Peyer's patch (tissue), 4 donors: ENCODE measurements around the gene SLC39A11. TPM values are rescaled to one million over a fixed set of nuclear protein-coding genes. Genes with fewer than 3 reads are reported as not detected.
"Not testable (repeated sequence)": the region's sequence is repeated elsewhere in the genome, so short reads cannot be mapped to it uniquely, and the experiment has no call there.

Experiments
- DNase-seq, 3 donors: peaks; one replicate each; pipeline ENCODE4 v3.0.0-alpha.2; 2017 to 2019
- H3K27ac ChIP-seq, 4 donors: fragments of 200-600 bp; sonication (generic); one replicate each; pipeline ENCODE4 v1.5.1; 2016 to 2019
- H3K27me3 ChIP-seq, 2 donors: fragments of 200-600 bp; sonication (generic); one replicate each; pipeline ENCODE4 v1.5.1; 2019
- H3K36me3 ChIP-seq, 3 donors: fragments of 200-600 bp; sonication (generic); one replicate each; pipeline ENCODE4 v1.5.1; 2016 to 2019
- H3K4me1 ChIP-seq, 4 donors: fragments of 200-600 bp; sonication (generic); one replicate each; pipeline ENCODE4 v1.5.1; 2016 to 2019
- H3K4me3 ChIP-seq, 4 donors: fragments of 200-600 bp; sonication (generic); 1 replicate in 3 of 4; 2 replicates in 1 of 4; pipeline ENCODE4 v1.5.1; 2016 to 2019; ENCODE audit warnings: mild to moderate bottlenecking in 1 of 4
- H3K9me3 ChIP-seq, 4 donors: fragments of 200-600 bp; sonication (generic); one replicate each; pipeline ENCODE4 v1.5.1; 2016 to 2019; ENCODE audit warnings: mild to moderate bottlenecking in 1 of 4
- CTCF ChIP-seq, 6 experiments: fragments of 450-650 bp in 4 of 6; fragments of 200-600 bp in 2 of 6; sonication (generic) in 1 of 6; IDR thresholded peaks; one replicate each; pipeline ENCODE4 v1.5.1; 2017 to 2019; ENCODE audit warnings: antibody characterized with exemption in 6 of 6, mild to moderate bottlenecking in 3 of 6, moderate library complexity in 1 of 6
- POLR2A ChIP-seq, 2 donors: fragments of 450-650 bp; IDR thresholded peaks; one replicate each; pipeline ENCODE4 v1.5.1; 2017; ENCODE audit warnings: antibody characterized with exemption in 2 of 2, mild to moderate bottlenecking in 2 of 2, moderate library complexity in 2 of 2
- total RNA-seq, 4 donors: library from RNA; depleted of rRNA; stranded (reverse); fragments of >200 nt; gene quantifications; one replicate each; pipeline ENCODE4 v1.1.0, GENCODE V29; 2016

Gene SLC39A11
- total RNA-seq, 4 donors from 2014 or later, result 39.9 to 91.6 (median 45.7) TPM

- Histone ChIP-seq H3K4me3 (no peak overlapping the region), H3K36me3 (no peaks in the 10 kb centered on the region), H3K4me1 (no peaks in the 10 kb centered on the region), H3K27ac (no peak overlapping the region), H3K9me3 (no peaks in the 10 kb centered on the region), H3K27me3 (no peaks in the 10 kb centered on the region)
- no peak for DNase-seq
- TF ChIP-seq CTCF (IDR thresholded peaks at IDR 0.05) (no peak), POLR2A (IDR thresholded peaks at IDR 0.05) (no peak)
These were observed 148.4 kb downstream of the SLC39A11 start for GRCh38 chr17:72943826-72944689.

- Histone ChIP-seq H3K27me3 (no peaks in the 10 kb centered on the region), H3K9me3 (no peaks in the 10 kb centered on the region), H3K36me3 (no peaks in the 10 kb centered on the region), H3K4me3 (no peak overlapping the region), H3K27ac (no peak overlapping the region), H3K4me1 (no peaks in the 10 kb centered on the region)
- no peak for DNase-seq
- TF ChIP-seq POLR2A (IDR thresholded peaks at IDR 0.05) (no peak), CTCF (IDR thresholded peaks at IDR 0.05) (no peak)
These were observed 149.9 kb downstream of the SLC39A11 start for GRCh38 chr17:72942579-72942978.

DNA sequence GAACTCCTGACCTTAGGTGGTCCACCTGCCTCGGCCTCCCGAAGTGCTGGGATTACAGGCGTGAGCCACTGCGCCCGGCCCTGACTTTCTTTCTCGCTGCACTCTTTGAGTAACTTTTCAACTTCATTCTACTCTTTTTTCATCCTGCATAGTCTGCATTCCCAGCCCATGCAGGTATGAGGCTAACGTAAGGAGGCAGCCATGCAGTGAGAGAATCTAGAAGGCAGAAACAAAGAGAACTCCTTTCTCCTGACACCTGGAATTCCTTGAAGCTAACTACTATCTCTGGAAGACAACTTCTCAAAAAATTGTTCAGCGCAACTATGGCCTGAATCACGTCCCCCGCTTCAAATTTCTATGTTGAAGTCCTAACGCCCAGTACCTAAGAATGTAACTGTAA lies 152.0 kb downstream of the SLC39A11 start:
- H3K9me3 ChIP-seq, result no peaks in the 10 kb centered on the region
- H3K36me3 ChIP-seq, result no peaks in the 10 kb centered on the region
- H3K27ac ChIP-seq, result no peak overlapping the region
- no peak for TF ChIP-seq CTCF (IDR thresholded peaks at IDR 0.05)
- no peak for TF ChIP-seq POLR2A (IDR thresholded peaks at IDR 0.05)
- no peaks in the 10 kb centered on the region for H3K4me1 ChIP-seq
- DNase-seq, result no peak
- H3K4me3 ChIP-seq, result no peak overlapping the region
- no peaks in the 10 kb centered on the region for H3K27me3 ChIP-seq

GRCh38 chr17:72938482-72938881 lies 154.0 kb downstream of the SLC39A11 start:
- no peaks in the 10 kb centered on the region for H3K27me3 ChIP-seq
- DNase-seq, result no peak
- no peak overlapping the region for H3K4me3 ChIP-seq
- TF ChIP-seq CTCF (IDR thresholded peaks at IDR 0.05) (no peak), POLR2A (IDR thresholded peaks at IDR 0.05) (no peak)
- no peaks in the 10 kb centered on the region for H3K4me1 ChIP-seq
- no peaks in the 10 kb centered on the region for H3K9me3 ChIP-seq
- H3K27ac ChIP-seq, result no peak overlapping the region
- H3K36me3 ChIP-seq, result no peaks in the 10 kb centered on the region

GRCh38 chr17:72937707-72938106 lies 154.8 kb downstream of the SLC39A11 start:
- TF ChIP-seq POLR2A (IDR thresholded peaks at IDR 0.05) (no peak), CTCF (IDR thresholded peaks at IDR 0.05) (no peak)
- no peak overlapping the region for H3K27ac ChIP-seq
- H3K27me3 ChIP-seq, result no peaks in the 10 kb centered on the region
- H3K4me3 ChIP-seq, result no peak overlapping the region
- H3K4me1 ChIP-seq, result no peaks in the 10 kb centered on the region
- H3K36me3 ChIP-seq, result no peaks in the 10 kb centered on the region
- no peak for DNase-seq
- no peaks in the 10 kb centered on the region for H3K9me3 ChIP-seq

- H3K9me3 ChIP-seq, H3K4me3 ChIP-seq, H3K27me3 ChIP-seq, H3K36me3 ChIP-seq, H3K4me1 ChIP-seq, DNase-seq, H3K27ac ChIP-seq: not testable (repeated sequence)
These were observed 155.2 kb downstream of the SLC39A11 start for GRCh38 chr17:72937254-72937653.
